Peyer's patch (tissue), 4 donors: Measurements from ENCODE around the gene RANBP3. TPM values are rescaled to one million over a fixed set of nuclear protein-coding genes. Genes with fewer than 3 reads are reported as not detected.

Experiments
- DNase-seq, 3 donors: peaks; one replicate each; pipeline ENCODE4 v3.0.0-alpha.2; 2017 to 2019
- H3K27ac ChIP-seq, 4 donors: fragments of 200-600 bp; sonication (generic); one replicate each; pipeline ENCODE4 v1.5.1; 2016 to 2019
- H3K27me3 ChIP-seq, 2 donors: fragments of 200-600 bp; sonication (generic); one replicate each; pipeline ENCODE4 v1.5.1; 2019
- H3K36me3 ChIP-seq, 3 donors: fragments of 200-600 bp; sonication (generic); one replicate each; pipeline ENCODE4 v1.5.1; 2016 to 2019
- H3K4me1 ChIP-seq, 4 donors: fragments of 200-600 bp; sonication (generic); one replicate each; pipeline ENCODE4 v1.5.1; 2016 to 2019
- H3K4me3 ChIP-seq, 4 donors: fragments of 200-600 bp; sonication (generic); 1 replicate in 3 of 4; 2 replicates in 1 of 4; pipeline ENCODE4 v1.5.1; 2016 to 2019; ENCODE audit warnings: mild to moderate bottlenecking in 1 of 4
- H3K9me3 ChIP-seq, 4 donors: fragments of 200-600 bp; sonication (generic); one replicate each; pipeline ENCODE4 v1.5.1; 2016 to 2019; ENCODE audit warnings: mild to moderate bottlenecking in 1 of 4
- POLR2A ChIP-seq, 2 donors: fragments of 450-650 bp; IDR thresholded peaks; one replicate each; pipeline ENCODE4 v1.5.1; 2017; ENCODE audit warnings: antibody characterized with exemption in 2 of 2, mild to moderate bottlenecking in 2 of 2, moderate library complexity in 2 of 2
- total RNA-seq, 4 donors: library from RNA; depleted of rRNA; stranded (reverse); fragments of >200 nt; gene quantifications; one replicate each; pipeline ENCODE4 v1.1.0, GENCODE V29; 2016
- TF ChIP-seq, protein P1 (sequence below), 6 experiments: fragments of 450-650 bp in 4 of 6; fragments of 200-600 bp in 2 of 6; sonication (generic) in 1 of 6; IDR thresholded peaks; one replicate each; pipeline ENCODE4 v1.5.1; 2017 to 2019; ENCODE audit warnings: antibody characterized with exemption in 6 of 6, mild to moderate bottlenecking in 3 of 6, moderate library complexity in 1 of 6

Gene RANBP3
- total RNA-seq, 4 donors from 2014 or later = 59.7 to 104 (median 91.1) TPM

DNA sequence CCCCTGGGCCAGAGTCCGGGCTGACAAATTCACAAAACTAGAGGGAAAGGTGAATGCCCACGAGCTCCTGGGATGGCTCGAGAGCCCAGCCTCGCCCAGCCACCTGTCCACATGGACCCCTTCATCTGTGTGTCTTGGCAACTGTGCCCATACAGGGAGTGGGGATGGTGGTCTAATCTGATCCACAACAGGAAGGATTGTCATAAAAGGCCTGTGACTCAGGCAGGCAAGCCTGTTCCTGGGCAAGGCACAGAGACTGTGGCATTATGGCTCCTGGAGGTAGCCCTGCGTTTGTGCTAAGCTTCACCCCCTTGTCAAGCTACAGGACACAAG lies 43.9 kb downstream of the RANBP3 start:
- no peaks in the 10 kb centered on the region for H3K9me3 ChIP-seq
- H3K36me3 ChIP-seq = peaks cover 0 to 68% (median 0%) of the 10 kb centered on the region in 3 donors
- no peak overlapping the region for H3K4me3 ChIP-seq
- H3K27ac ChIP-seq = peak overlapping the region in 1 of 4 donors; percentile 62
- no peaks in the 10 kb centered on the region for H3K27me3 ChIP-seq
- H3K4me1 ChIP-seq = peaks cover 0 to 8% (median 0%) of the 10 kb centered on the region in 4 donors
- TF ChIP-seq POLR2A (IDR thresholded peaks at IDR 0.05) = no peak
- TF ChIP-seq, protein P1, sequence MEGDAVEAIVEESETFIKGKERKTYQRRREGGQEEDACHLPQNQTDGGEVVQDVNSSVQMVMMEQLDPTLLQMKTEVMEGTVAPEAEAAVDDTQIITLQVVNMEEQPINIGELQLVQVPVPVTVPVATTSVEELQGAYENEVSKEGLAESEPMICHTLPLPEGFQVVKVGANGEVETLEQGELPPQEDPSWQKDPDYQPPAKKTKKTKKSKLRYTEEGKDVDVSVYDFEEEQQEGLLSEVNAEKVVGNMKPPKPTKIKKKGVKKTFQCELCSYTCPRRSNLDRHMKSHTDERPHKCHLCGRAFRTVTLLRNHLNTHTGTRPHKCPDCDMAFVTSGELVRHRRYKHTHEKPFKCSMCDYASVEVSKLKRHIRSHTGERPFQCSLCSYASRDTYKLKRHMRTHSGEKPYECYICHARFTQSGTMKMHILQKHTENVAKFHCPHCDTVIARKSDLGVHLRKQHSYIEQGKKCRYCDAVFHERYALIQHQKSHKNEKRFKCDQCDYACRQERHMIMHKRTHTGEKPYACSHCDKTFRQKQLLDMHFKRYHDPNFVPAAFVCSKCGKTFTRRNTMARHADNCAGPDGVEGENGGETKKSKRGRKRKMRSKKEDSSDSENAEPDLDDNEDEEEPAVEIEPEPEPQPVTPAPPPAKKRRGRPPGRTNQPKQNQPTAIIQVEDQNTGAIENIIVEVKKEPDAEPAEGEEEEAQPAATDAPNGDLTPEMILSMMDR (IDR thresholded peaks at IDR 0.05) = no peak
- no peak for DNase-seq

DNA sequence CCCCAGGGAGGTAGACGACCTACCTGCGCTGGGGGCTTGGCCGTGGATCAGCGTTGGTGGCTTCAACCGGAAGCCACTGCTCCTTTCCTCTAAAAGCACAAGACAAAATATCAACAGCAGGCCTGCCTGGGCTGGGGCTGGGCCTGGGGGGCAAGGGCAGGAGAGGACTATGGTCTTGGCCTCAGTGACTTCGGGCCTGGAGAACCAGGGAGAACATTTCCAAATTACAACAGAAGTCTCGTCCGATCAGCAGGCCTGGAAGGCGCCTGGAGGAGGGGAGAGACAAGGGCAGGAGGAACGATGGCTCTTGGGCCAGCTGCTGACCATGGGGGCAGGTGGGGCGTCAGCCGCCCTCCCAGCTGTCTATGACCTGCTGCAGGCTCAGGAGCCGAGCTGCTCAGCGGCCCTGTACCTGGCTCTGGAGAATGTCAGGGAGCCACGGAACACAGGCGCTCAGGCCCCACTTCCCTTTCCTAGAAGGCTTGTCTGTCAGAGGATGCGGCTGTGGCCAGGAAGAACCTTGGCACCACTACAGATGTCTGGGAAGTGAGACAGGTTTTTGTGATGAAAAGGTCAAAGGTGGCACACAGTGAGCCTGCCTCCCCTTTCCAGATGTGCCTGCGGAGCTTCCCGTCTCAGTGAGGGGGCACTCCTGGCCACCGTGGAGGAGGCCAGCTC lies 44.4 kb downstream of the RANBP3 start:
- no peak for TF ChIP-seq POLR2A (IDR thresholded peaks at IDR 0.05)
- TF ChIP-seq, protein P1 (IDR thresholded peaks at IDR 0.05) = no peak
- Histone ChIP-seq H3K27me3 (no peaks in the 10 kb centered on the region), H3K4me1 (peaks cover 0 to 8% (median 0%) of the 10 kb centered on the region in 4 donors), H3K9me3 (no peaks in the 10 kb centered on the region), H3K4me3 (no peak overlapping the region), H3K36me3 (peaks cover 0 to 68% (median 0%) of the 10 kb centered on the region in 3 donors), H3K27ac (peak overlapping the region in 1 of 4 donors; percentile 62)
- no peak for DNase-seq

DNA sequence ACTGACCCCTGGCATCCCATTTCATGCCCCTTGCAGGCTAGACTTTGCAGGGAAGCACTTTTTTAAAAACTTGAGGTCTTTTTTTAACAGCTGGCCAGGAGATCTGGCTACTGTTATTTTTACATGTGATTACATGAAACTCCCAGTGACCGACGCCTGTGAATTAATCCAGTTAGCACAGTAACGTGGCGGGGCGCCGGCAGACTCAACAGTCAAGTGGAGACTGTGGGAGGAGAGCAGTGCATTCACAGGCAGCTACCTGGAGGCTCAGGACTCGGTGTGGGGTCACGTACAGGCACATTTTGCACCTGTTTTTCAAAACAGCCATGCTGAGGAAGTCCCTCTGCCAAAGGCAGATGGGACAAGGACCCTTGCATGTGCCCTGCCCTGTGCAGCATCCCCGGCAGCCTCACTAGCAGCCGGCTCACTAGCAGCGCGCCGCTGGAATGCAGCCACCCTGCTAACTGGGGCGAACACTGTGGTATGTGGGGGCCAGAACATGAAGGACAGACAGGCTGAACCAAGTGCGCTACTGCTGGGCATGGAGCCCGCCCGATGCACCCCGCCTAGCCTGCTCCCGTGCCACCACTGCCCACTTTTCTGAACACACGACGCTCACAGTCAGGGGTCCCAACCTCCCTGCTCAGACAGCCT lies 45.2 kb downstream of the RANBP3 start:
- no peak for DNase-seq
- H3K4me3 ChIP-seq = no peak overlapping the region
- no peaks in the 10 kb centered on the region for H3K9me3 ChIP-seq
- no peak for TF ChIP-seq POLR2A (IDR thresholded peaks at IDR 0.05)
- TF ChIP-seq, protein P1 (IDR thresholded peaks at IDR 0.05) = no peak
- peaks cover 0 to 75% (median 0%) of the 10 kb centered on the region in 3 donors for H3K36me3 ChIP-seq
- H3K4me1 ChIP-seq = peaks cover 0 to 8% (median 0%) of the 10 kb centered on the region in 4 donors
- peak overlapping the region in 1 of 4 donors; percentile 62 for H3K27ac ChIP-seq
- H3K27me3 ChIP-seq = no peaks in the 10 kb centered on the region

DNA sequence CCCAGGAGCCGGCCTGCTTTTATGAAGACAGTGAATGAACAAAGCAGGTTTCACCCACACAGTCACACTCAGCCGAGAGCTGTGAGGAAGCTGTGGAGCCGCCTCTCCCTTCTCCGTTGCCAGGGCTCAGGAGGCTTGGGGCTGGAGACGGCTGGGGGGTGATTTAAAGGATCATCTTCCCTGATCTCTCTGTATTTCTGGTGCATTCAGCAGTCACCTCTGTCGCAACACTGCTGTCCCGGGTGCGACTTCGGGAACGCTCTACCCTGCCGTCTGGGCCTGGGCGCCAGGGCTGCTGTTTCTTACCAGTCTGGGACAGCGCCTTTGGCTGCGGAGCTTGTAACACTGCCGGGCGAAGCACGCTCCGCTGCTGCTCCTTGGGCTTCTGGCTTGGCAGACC lies 45.8 kb downstream of the RANBP3 start:
- Histone ChIP-seq H3K9me3 (no peaks in the 10 kb centered on the region), H3K27ac (peak overlapping the region in 1 of 4 donors; percentile 22), H3K27me3 (no peaks in the 10 kb centered on the region), H3K36me3 (peaks cover 0 to 76% (median 0%) of the 10 kb centered on the region in 3 donors), H3K4me3 (no peak overlapping the region), H3K4me1 (peaks cover 0 to 11% (median 0%) of the 10 kb centered on the region in 4 donors)
- no peak for DNase-seq
- TF ChIP-seq POLR2A (IDR thresholded peaks at IDR 0.05) = no peak
- TF ChIP-seq, protein P1 (IDR thresholded peaks at IDR 0.05) = no peak

DNA sequence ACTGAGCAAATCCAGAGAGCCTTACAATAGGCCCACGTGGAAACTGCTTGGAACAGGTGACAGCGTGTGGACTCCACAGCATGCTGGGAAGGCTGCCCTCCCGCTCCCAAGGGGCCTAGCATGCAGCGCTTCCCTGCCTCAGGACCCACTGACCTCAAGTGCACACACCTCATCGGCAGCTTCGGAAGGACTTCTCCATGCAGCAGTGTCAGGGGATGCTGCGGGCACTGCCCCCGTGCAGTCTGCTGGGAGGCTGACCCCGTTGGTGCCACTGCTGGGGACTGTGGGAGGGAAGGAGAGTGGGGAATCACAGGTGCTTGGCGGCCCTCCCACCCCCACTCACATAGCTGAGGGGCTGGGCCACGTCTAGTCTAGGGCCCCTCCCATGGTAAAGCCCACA lies 46.7 kb downstream of the RANBP3 start:
- H3K9me3 ChIP-seq = no peaks in the 10 kb centered on the region
- H3K4me3 ChIP-seq = no peak overlapping the region
- no peaks in the 10 kb centered on the region for H3K27me3 ChIP-seq
- peaks cover 0 to 79% (median 0%) of the 10 kb centered on the region in 3 donors for H3K36me3 ChIP-seq
- TF ChIP-seq, protein P1 (IDR thresholded peaks at IDR 0.05) = no peak
- no peak for TF ChIP-seq POLR2A (IDR thresholded peaks at IDR 0.05)
- H3K27ac ChIP-seq = no peak overlapping the region
- DNase-seq = no peak
- H3K4me1 ChIP-seq = peaks cover 0 to 14% (median under 1%) of the 10 kb centered on the region in 4 donors
